PC-9 (cell line): ENCODE data around the gene PTGR1. TPM values are rescaled to one million over a fixed set of nuclear protein-coding genes. Genes with fewer than 3 reads are reported as not detected.
"Not testable (repeated sequence)": the region's sequence is repeated elsewhere in the genome, so short reads cannot be mapped to it uniquely, and the experiment has no call there.

ENCODE experiments used
- BruUV-seq: library from RNA; stranded (reverse); fragments of 400-500 nt; replicated peaks from 2 replicates; lab custom pipeline; 2021; lab: Mats Ljungman, UMichigan
- CTCF ChIA-PET: fragments of 300-600 bp; sonication (Branson Sonifier 250); formaldehyde crosslinking; loops from one replicate; lab custom pipeline; 2022; ENCODE audit warnings: antibody characterized with exemption; lab: Charles Lee
- POLR2A ChIA-PET: fragments of 300-600 bp; sonication (Branson Sonifier 250); formaldehyde crosslinking; loops from one replicate; lab custom pipeline; 2022; ENCODE audit warnings: antibody characterized with exemption; ENCODE audit not compliant: unreplicated experiment; lab: Charles Lee
- DNase-seq, 2 experiments: peaks; one replicate each; pipeline versions ENCODE4 v3.0.0 to v3.0.0-alpha.2; 2015 to 2022; ENCODE audit warnings: mixed read lengths in 1 of 2
- H2AFZ ChIP-seq: fragments of 200-600 bp; sonication (generic); 2 replicates; pipeline ENCODE4 v1.8.1; 2017; ENCODE audit warnings: antibody characterized with exemption
- H3F3A ChIP-seq: fragments of 200-600 bp; sonication (generic); 2 replicates; pipeline ENCODE4 v1.8.1; 2017; ENCODE audit warnings: antibody characterized with exemption, mild to moderate bottlenecking, low read depth; ENCODE audit not compliant: insufficient read depth
- H3K27ac ChIP-seq: fragments of 200-600 bp; sonication (generic); 2 replicates; pipeline ENCODE4 v1.6.1; 2016; ENCODE audit warnings: mixed run types
- H3K27me3 ChIP-seq: fragments of 200-600 bp; sonication (generic); 2 replicates; pipeline ENCODE4 v1.6.1; 2016; ENCODE audit warnings: low read depth, mixed run types; ENCODE audit not compliant: insufficient read depth
- H3K36me3 ChIP-seq: fragments of 200-600 bp; sonication (generic); 2 replicates; pipeline ENCODE4 v1.6.1; 2016; ENCODE audit warnings: low read depth, mixed run types
- H3K4me1 ChIP-seq: fragments of 200-600 bp; sonication (generic); replicated peaks from 2 replicates; pipeline ENCODE4 v1.6.1; 2016; ENCODE audit warnings: mixed run types; ENCODE audit not compliant: insufficient read depth
- H3K4me2 ChIP-seq: fragments of 200-600 bp; sonication (generic); 2 replicates; pipeline ENCODE4 v1.6.1; 2017; ENCODE audit warnings: mixed run types
- H3K4me3 ChIP-seq: fragments of 200-600 bp; sonication (generic); 2 replicates; pipeline ENCODE4 v1.6.1; 2016; ENCODE audit warnings: mixed run types
- H3K79me2 ChIP-seq: fragments of 200-600 bp; sonication (generic); 2 replicates; pipeline ENCODE4 v1.6.1; 2017; ENCODE audit warnings: low read depth, mixed run types
- H3K9me2 ChIP-seq: fragments of 200-600 bp; sonication (generic); 2 replicates; pipeline ENCODE4 v1.8.1; 2017; ENCODE audit warnings: mild to moderate bottlenecking; ENCODE audit not compliant: insufficient read depth
- H3K9me3 ChIP-seq: fragments of 200-600 bp; sonication (generic); 2 replicates; pipeline ENCODE4 v1.8.1; 2016; ENCODE audit warnings: low read depth; ENCODE audit not compliant: insufficient read depth
- H4K20me1 ChIP-seq: fragments of 200-600 bp; sonication (generic); 2 replicates; pipeline ENCODE4 v1.8.1; 2017; ENCODE audit not compliant: insufficient read depth
- EZH2 ChIP-seq: fragments of 200-600 bp; sonication (generic); IDR thresholded peaks from 2 replicates; pipeline ENCODE4 v1.8.0; 2017; ENCODE audit warnings: antibody characterized with exemption, low read depth
- intact Hi-C: fragments of 100-400 bp; cut with micrococcal nuclease; formaldehyde crosslinking; loops from one replicate; pipeline ENCODE4 v1.10.0; 2022; ENCODE audit not compliant: unreplicated experiment
- total RNA-seq: library from RNA; stranded (reverse); gene quantifications from 2 replicates; pipeline ENCODE4 v1.2.3, GENCODE V29; 2021
- TF ChIP-seq, protein P1 (sequence below): fragments of 200-600 bp; sonication (generic); conservative IDR thresholded peaks from 2 replicates; pipeline ENCODE4 v1.6.1; 2017; ENCODE audit warnings: mixed run types, antibody characterized with exemption, mild to moderate bottlenecking, moderate library complexity

Gene PTGR1
- total RNA-seq, 1 experiment from 2014 or later, result 635 TPM

DNA sequence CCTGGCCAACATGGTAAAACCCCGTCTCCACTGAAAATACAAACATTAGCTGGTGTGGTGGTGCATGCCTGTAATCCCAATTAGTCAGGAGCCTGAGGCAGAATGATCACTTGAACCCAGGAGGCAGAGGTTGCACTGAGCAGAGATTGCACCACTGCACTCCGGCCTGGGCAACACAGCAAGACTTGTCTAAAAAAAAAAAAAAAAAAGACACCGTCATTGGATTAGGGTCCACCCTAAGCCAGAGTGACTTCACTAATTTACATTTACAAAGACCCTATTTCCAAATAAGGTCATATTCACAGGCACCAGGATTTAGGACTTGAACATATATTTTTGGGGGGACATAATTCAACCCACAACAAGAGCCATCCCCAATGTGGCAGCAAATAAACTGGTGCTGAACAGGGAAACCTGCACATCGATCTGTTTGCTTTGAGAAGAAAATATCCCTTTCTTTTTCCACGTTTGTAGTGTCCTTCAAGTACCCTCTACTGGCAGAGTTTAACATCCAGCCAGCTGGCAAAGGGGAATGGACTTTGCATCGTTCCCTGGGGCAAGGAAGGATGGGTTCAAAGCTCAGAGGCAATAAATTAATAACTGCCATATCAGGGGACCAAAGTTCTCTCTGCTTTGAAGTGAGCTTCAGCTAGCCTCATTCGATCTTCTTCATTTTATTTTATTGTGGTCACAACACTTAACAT, 28.0 kb upstream of the PTGR1 start:
- no peak for TF ChIP-seq EZH2
- TF ChIP-seq, protein P1, sequence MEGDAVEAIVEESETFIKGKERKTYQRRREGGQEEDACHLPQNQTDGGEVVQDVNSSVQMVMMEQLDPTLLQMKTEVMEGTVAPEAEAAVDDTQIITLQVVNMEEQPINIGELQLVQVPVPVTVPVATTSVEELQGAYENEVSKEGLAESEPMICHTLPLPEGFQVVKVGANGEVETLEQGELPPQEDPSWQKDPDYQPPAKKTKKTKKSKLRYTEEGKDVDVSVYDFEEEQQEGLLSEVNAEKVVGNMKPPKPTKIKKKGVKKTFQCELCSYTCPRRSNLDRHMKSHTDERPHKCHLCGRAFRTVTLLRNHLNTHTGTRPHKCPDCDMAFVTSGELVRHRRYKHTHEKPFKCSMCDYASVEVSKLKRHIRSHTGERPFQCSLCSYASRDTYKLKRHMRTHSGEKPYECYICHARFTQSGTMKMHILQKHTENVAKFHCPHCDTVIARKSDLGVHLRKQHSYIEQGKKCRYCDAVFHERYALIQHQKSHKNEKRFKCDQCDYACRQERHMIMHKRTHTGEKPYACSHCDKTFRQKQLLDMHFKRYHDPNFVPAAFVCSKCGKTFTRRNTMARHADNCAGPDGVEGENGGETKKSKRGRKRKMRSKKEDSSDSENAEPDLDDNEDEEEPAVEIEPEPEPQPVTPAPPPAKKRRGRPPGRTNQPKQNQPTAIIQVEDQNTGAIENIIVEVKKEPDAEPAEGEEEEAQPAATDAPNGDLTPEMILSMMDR, result no peak
- BruUV-seq, result no TSS peak
- POLR2A ChIA-PET, result interaction anchor here (0.6 kb wide), 2 partner anchors 12 to 457 kb away, joined by 3 to 22 read pairs; no protein-coding TSS in a partner anchor
- H3K4me1 ChIP-seq, result peaks cover 14% of the 10 kb centered on the region
- H3K4me2 ChIP-seq, result no peak overlapping the region
- no peaks in the 10 kb centered on the region for H3K9me2 ChIP-seq
- H4K20me1 ChIP-seq, result peaks cover 5% of the 10 kb centered on the region; the same call in 1 of the 2 replicates
- DNase-seq, result no peak
- no peak overlapping the region for H3K4me3 ChIP-seq
- intact Hi-C loops, result no loop called here
- CTCF ChIA-PET, result interaction anchor here (0.7 kb wide), 1 partner anchor 39 kb away, joined by 3 read pairs; no protein-coding TSS in a partner anchor
- peaks cover 11% of the 10 kb centered on the region for H3K79me2 ChIP-seq
- H3K27me3 ChIP-seq, result no peaks in the 10 kb centered on the region
- 0 out of 2 replicates have a peak, but pooled peaks cover 6% of the 10 kb centered on the region for H3K9me3 ChIP-seq
- no peak overlapping the region for H2AFZ ChIP-seq
- H3F3A ChIP-seq, result peaks cover 10% of the 10 kb centered on the region
- H3K27ac ChIP-seq, result no peak overlapping the region
- H3K36me3 ChIP-seq, result no peaks in the 10 kb centered on the region

DNA sequence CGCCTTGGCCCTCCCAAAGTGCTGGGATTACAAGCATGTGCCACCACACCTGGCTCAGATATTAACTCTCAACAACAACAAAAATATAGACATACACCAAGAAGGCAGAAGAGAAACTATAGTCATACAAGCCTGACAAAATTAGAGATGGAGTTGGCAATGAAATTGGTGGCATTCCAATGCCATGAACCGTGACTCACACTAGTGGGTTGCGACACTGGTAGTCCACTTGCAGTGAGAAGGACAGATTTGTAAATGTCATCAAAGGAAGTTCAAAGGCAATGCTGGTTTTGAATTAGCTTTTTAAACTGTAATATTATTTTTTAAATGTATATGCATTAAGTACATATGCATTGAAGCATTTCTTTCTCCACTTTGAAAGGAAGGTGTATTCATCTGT, 23.2 kb upstream of the PTGR1 start:
- intact Hi-C loops, result loop anchor here (1.0 to 2.0 kb wide), 2 partner anchors 24 to 40 kb away; no protein-coding TSS in a partner anchor
- CTCF ChIA-PET, result no interaction called here
- H3K27ac ChIP-seq, result peak overlapping the region; percentile 73
- no peaks in the 10 kb centered on the region for H3K27me3 ChIP-seq
- peaks cover 33% of the 10 kb centered on the region for H3F3A ChIP-seq
- TF ChIP-seq EZH2, result no peak
- TF ChIP-seq, protein P1, result no peak
- peak overlapping the region; percentile 40 for H3K4me2 ChIP-seq
- H3K79me2 ChIP-seq, result no peaks in the 10 kb centered on the region
- no TSS peak for BruUV-seq
- DNase-seq, result peak; percentile 80 to 89
- H3K4me1 ChIP-seq, result peaks cover 32% of the 10 kb centered on the region
- no peaks in the 10 kb centered on the region for H3K9me2 ChIP-seq
- H3K4me3 ChIP-seq, result no peak overlapping the region
- H4K20me1 ChIP-seq, result no peaks in the 10 kb centered on the region
- H3K9me3 ChIP-seq, result 0 out of 2 replicates have a peak, but pooled peaks cover 6% of the 10 kb centered on the region
- H2AFZ ChIP-seq, result no peak overlapping the region
- POLR2A ChIA-PET, result no interaction called here
- no peaks in the 10 kb centered on the region for H3K36me3 ChIP-seq

DNA sequence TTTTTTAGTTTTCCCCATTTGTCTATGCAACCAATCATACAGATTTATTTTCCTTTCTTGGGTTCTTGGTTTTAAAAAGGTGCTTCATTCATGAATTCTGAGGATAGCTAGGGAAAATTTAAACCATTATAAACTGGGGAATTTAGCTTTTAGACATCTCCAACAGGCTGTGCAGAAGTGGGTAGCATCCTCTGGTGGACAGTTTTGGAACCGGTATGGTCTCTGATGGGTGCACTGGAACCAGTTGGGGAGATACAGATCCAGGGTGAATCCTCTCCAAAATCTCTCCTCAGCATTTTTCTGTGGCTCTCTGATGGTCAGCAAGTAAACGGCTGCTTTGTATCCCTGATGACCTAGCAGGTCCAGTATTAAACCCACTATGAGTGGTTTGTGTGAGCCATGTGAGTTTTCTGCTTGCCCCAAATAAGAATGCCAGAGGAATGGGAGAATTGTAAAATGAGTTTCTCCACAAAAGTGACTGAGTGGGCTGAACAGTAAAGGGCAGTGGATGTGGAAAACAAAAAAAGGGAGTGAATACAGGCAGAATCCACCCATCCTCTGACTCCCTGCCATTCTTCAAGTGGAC, 22.5 kb upstream of the PTGR1 start:
- H3K4me3 ChIP-seq, result no peak overlapping the region
- BruUV-seq, result no TSS peak
- no peaks in the 10 kb centered on the region for H3K36me3 ChIP-seq
- DNase-seq, result peak in 1 of 2 experiments; percentile 26
- H3K4me2 ChIP-seq, result peak overlapping the region; percentile 40
- POLR2A ChIA-PET, result interaction anchor here (0.6 kb wide), 3 partner anchors 17 to 23 kb away, joined by 9 to 13 read pairs (median 9); no protein-coding TSS in a partner anchor
- H3K27me3 ChIP-seq, result no peaks in the 10 kb centered on the region
- no peak for TF ChIP-seq EZH2
- TF ChIP-seq, protein P1, result peak; percentile 68
- no peaks in the 10 kb centered on the region for H3K9me2 ChIP-seq
- CTCF ChIA-PET, result interaction anchor here (0.6 to 1.5 kb wide), 5 partner anchors 10 to 1025 kb away, joined by 3 to 6 read pairs (median 4); no protein-coding TSS in a partner anchor
- H3K79me2 ChIP-seq, result no peaks in the 10 kb centered on the region
- H2AFZ ChIP-seq, result no peak overlapping the region
- intact Hi-C loops, result loop anchor here (1.0 to 2.0 kb wide), 2 partner anchors 24 to 41 kb away; no protein-coding TSS in a partner anchor
- H3F3A ChIP-seq, result peaks cover 33% of the 10 kb centered on the region
- peaks cover 32% of the 10 kb centered on the region for H3K4me1 ChIP-seq
- H3K9me3 ChIP-seq, result 0 out of 2 replicates have a peak, but pooled peaks cover 6% of the 10 kb centered on the region
- peak overlapping the region; percentile 73 for H3K27ac ChIP-seq
- no peaks in the 10 kb centered on the region for H4K20me1 ChIP-seq

DNA sequence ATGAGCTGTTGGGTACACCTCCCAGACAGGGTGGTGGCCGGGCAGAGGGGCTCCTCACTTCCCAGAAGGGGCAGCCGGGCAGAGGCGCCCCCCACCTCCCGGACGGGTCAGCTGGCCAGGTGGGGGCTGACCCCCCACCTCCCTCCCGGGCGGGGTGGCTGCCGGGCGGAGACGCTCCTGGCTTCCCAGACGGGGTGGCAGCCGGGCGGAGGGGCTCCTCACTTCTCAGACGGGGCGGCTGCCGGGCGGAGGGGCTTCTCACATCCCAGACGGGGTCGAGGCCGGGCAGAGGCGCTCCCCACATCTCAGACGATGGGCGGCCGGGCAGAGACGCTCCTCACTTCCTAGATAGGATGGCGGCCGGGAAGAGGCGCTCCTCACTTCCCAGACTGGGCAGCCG, 17.9 kb upstream of the PTGR1 start:
- H3K4me2 ChIP-seq, H4K20me1 ChIP-seq, DNase-seq, H3K9me3 ChIP-seq, POLR2A ChIA-PET, H3K4me3 ChIP-seq, BruUV-seq, H3K27me3 ChIP-seq, H3K36me3 ChIP-seq, CTCF ChIA-PET, H3K27ac ChIP-seq, H3K79me2 ChIP-seq, H3K9me2 ChIP-seq, H2AFZ ChIP-seq, intact Hi-C loops: not testable (repeated sequence)
- Histone ChIP-seq H3K4me1 (peaks cover 20% of the 10 kb centered on the region), H3F3A (peaks cover 23% of the 10 kb centered on the region)
